ENCODE measurements around the gene SETBP1.

DNA sequence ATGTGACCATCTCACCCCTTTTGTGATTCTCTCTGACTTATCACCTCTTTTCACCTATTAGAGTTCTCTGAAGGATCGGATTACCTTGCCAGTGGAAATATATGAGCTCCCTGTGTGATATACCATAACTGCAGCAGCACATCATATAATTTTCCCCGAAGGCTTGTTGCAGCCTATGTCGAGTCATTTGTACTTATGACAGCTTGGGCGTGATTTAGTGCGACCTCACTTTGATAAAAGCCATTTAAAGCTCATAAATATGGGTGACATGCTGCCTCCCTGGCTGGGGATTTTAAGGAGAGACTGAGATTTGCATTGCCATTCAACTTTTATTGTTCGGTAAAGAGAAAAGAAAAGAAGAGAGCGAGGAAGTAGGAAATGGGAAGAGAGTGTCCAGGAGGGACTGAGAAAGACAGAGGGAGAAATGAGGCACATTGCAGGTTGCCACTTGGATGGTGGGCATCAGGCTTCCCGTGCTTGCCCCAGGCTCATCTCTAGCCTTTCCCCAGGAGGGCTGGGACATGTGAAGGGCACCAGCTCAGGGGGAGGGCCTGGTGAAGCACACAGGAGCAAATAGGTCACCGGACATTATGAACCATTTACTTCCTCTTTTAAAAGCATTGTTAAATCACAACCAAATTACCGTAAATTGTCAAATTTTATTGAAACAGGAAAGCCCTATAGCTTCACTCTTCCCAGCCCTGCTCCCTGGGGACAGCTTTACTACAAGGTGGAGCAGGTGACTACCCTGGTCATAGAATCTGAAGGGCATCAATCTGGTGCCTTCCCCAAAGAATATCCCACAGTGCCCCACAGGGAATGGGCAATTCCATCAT lies 161.3 kb downstream of the SETBP1 start:
- TF ChIP-seq, protein P1, sequence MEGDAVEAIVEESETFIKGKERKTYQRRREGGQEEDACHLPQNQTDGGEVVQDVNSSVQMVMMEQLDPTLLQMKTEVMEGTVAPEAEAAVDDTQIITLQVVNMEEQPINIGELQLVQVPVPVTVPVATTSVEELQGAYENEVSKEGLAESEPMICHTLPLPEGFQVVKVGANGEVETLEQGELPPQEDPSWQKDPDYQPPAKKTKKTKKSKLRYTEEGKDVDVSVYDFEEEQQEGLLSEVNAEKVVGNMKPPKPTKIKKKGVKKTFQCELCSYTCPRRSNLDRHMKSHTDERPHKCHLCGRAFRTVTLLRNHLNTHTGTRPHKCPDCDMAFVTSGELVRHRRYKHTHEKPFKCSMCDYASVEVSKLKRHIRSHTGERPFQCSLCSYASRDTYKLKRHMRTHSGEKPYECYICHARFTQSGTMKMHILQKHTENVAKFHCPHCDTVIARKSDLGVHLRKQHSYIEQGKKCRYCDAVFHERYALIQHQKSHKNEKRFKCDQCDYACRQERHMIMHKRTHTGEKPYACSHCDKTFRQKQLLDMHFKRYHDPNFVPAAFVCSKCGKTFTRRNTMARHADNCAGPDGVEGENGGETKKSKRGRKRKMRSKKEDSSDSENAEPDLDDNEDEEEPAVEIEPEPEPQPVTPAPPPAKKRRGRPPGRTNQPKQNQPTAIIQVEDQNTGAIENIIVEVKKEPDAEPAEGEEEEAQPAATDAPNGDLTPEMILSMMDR (IDR thresholded peaks at IDR 0.05) = no peak
- TF ChIP-seq POLR2AphosphoS5 (IDR thresholded peaks at IDR 0.05) = no peak
- no peak for TF ChIP-seq EP300 (IDR thresholded peaks at IDR 0.05; ENCODE audit: low read depth)
- TF ChIP-seq POLR2A (IDR thresholded peaks at IDR 0.05) = no peak
